Fibroblast of skin of scalp (primary cell): ENCODE results near the gene RAPGEF3.

Experiments
- DNase-seq: peaks from one replicate; pipeline ENCODE4 v3.0.0-alpha.2; 2013

The RAPGEF3 gene

GRCh38 chr12:47789712-47790489 is 31.2 kb upstream of the RAPGEF3 start:
- no peak for DNase-seq

- DNase-seq, result no peak
Measured at GRCh38 chr12:47789141-47789540, 30.5 kb upstream of the RAPGEF3 start.

GRCh38 chr12:47787596-47788319 is 29.1 kb upstream of the RAPGEF3 start:
- DNase-seq, result no peak

- DNase-seq, result no peak
Measured at GRCh38 chr12:47786662-47787280, 28.1 kb upstream of the RAPGEF3 start.

GRCh38 chr12:47785887-47786661 is 27.4 kb upstream of the RAPGEF3 start:
- DNase-seq, result no peak

GRCh38 chr12:47785036-47785886 is 26.6 kb upstream of the RAPGEF3 start:
- no peak for DNase-seq

- no peak for DNase-seq
Measured at GRCh38 chr12:47783821-47784819, 25.4 kb upstream of the RAPGEF3 start.

- DNase-seq, result no peak
Measured at GRCh38 chr12:47783024-47783755, 24.5 kb upstream of the RAPGEF3 start.

- DNase-seq, result no peak
Measured at GRCh38 chr12:47782372-47782770, 23.7 kb upstream of the RAPGEF3 start.

- DNase-seq, result no peak
Measured at GRCh38 chr12:47781479-47782371, 23.0 kb upstream of the RAPGEF3 start.

- DNase-seq, result no peak
Measured at GRCh38 chr12:47779943-47780504, 21.3 kb upstream of the RAPGEF3 start.

GRCh38 chr12:47779301-47779942 is 20.7 kb upstream of the RAPGEF3 start:
- DNase-seq, result peak; percentile 84

GRCh38 chr12:47778881-47779280 is 20.2 kb upstream of the RAPGEF3 start:
- no peak for DNase-seq

GRCh38 chr12:47777741-47778558 is 19.3 kb upstream of the RAPGEF3 start:
- DNase-seq, result no peak

GRCh38 chr12:47777151-47777550 is 18.5 kb upstream of the RAPGEF3 start:
- DNase-seq, result no peak

- peak; percentile 50 for DNase-seq
Measured at GRCh38 chr12:47776471-47777143, 17.9 kb upstream of the RAPGEF3 start.
